GM12864 (cell line): ENCODE measurements around the gene TMC8.
A peak's percentile ranks its signal among the peaks of the same experiment; 100 is the strongest.

ENCODE experiments used
- DNase-seq: peaks from one replicate; pipeline ENCODE4 v3.0.0-alpha.2; 2011; ENCODE audit warnings: low read depth
- H3K4me3 ChIP-seq: 2 replicates; pipeline ENCODE4 v1.5.1; 2011; ENCODE audit warnings: mild to moderate bottlenecking, low read depth, low read length, control low read depth
- CTCF ChIP-seq: IDR thresholded peaks from 2 replicates; pipeline ENCODE4 v1.5.1; 2011; ENCODE audit warnings: low read depth, mild to moderate bottlenecking, moderate library complexity, low read length, control low read depth, inconsistent platforms; ENCODE audit errors: missing control alignments

TMC8 gene

GRCh38 chr17:78140169-78141051 lies 9.8 kb downstream of the TMC8 start:
- no peak overlapping the region for H3K4me3 ChIP-seq
- peak; percentile 91 for DNase-seq
- no peak for TF ChIP-seq CTCF

GRCh38 chr17:78141437-78142118 lies 11.0 kb downstream of the TMC8 start:
- no peak for DNase-seq
- TF ChIP-seq CTCF, result no peak
- no peak overlapping the region for H3K4me3 ChIP-seq

- no peak overlapping the region for H3K4me3 ChIP-seq
- DNase-seq, result no peak
- no peak for TF ChIP-seq CTCF
Observed at GRCh38 chr17:78142119-78142861, 11.7 kb downstream of the TMC8 start.

GRCh38 chr17:78143214-78144146 lies 12.9 kb downstream of the TMC8 start:
- no peak for DNase-seq
- H3K4me3 ChIP-seq, result no peak overlapping the region
- TF ChIP-seq CTCF, result no peak

- no peak for TF ChIP-seq CTCF
- no peak overlapping the region for H3K4me3 ChIP-seq
- DNase-seq, result no peak
Observed at GRCh38 chr17:78144147-78144719, 13.7 kb downstream of the TMC8 start.
